Fibroblast of pulmonary artery (primary cell): Measurements from ENCODE around the gene NAT10.
A peak's percentile ranks its signal among the peaks of the same experiment; 100 is the strongest.

ENCODE experiments used
- DNase-seq: peaks from one replicate; pipeline ENCODE4 v3.0.0-alpha.2; 2010; ENCODE audit warnings: low read depth
- H3K4me3 ChIP-seq: replicated peaks from 2 replicates; pipeline ENCODE4 v1.5.1; 2011; ENCODE audit warnings: low read depth, mild to moderate bottlenecking, control low read depth, low read length, moderate library complexity
- CTCF ChIP-seq: IDR thresholded peaks from 2 replicates; pipeline ENCODE4 v1.5.1; 2011; ENCODE audit warnings: mild to moderate bottlenecking, control low read depth, low read length, inconsistent platforms; ENCODE audit errors: missing control alignments

NAT10 gene

GRCh38 chr11:34185926-34186841, 80.8 kb downstream of the NAT10 start:
- DNase-seq: peak; percentile 30
- H3K4me3 ChIP-seq: no peak overlapping the region
- TF ChIP-seq CTCF: no peak

- TF ChIP-seq CTCF: no peak
- no peak for DNase-seq
Measured at GRCh38 chr11:34188181-34188580, 82.8 kb downstream of the NAT10 start.

GRCh38 chr11:34189191-34189590, 83.8 kb downstream of the NAT10 start:
- H3K4me3 ChIP-seq: no peak overlapping the region
- DNase-seq: no peak
- no peak for TF ChIP-seq CTCF

More at GRCh38 chr11:34188181-34188580, 82.8 kb downstream of the NAT10 start:
- H3K4me3 ChIP-seq: no peak overlapping the region

GRCh38 chr11:34190192-34191139, 85.0 kb downstream of the NAT10 start:
- no peak for TF ChIP-seq CTCF
- DNase-seq: no peak
- no peak overlapping the region for H3K4me3 ChIP-seq

GRCh38 chr11:34191578-34191977, 86.1 kb downstream of the NAT10 start:
- DNase-seq: no peak
- no peak overlapping the region for H3K4me3 ChIP-seq
- TF ChIP-seq CTCF: no peak

GRCh38 chr11:34192481-34193401, 87.3 kb downstream of the NAT10 start:
- DNase-seq: peak; percentile 88
- no peak for TF ChIP-seq CTCF
- peak overlapping the region; percentile 36 for H3K4me3 ChIP-seq
